ENCODE measurements around the gene FANCI.

The FANCI gene

GRCh38 chr15:89208256-89208655 is 35.5 kb upstream of the FANCI start:
- Histone ChIP-seq H3K4me3 (ENCODE audit: low read depth, low read length) (no peak overlapping the region), H3K4me1 (ENCODE audit: control insufficient read depth, insufficient read depth, low read length) (no peaks in the 10 kb centered on the region), H3K27ac (ENCODE audit: extremely low read depth, low read depth, low read length) (no peak overlapping the region), H3K9me3 (ENCODE audit: control insufficient read depth, insufficient read depth, low read depth, low read length) (no peaks in the 10 kb centered on the region), H3K36me3 (ENCODE audit: control insufficient read depth in 2 of 2, insufficient read depth in 1 of 2, low read length in 2 of 2) (no peaks in the 10 kb centered on the region)
- TF ChIP-seq ZNF132 (tag by site-specific recombination; IDR thresholded peaks at IDR 0.05; ENCODE audit: borderline replicate concordance) (no peak), ZNF629 (tag by site-specific recombination; IDR thresholded peaks at IDR 0.05) (no peak), ZNF335 (tag by site-specific recombination; conservative IDR thresholded peaks at IDR 0.05) (no peak), SP2 (tag by site-specific recombination; IDR thresholded peaks at IDR 0.05) (no peak), ZFHX2 (tag by site-specific recombination; conservative IDR thresholded peaks at IDR 0.05) (no peak), ZNF704 (tag by site-specific recombination; IDR thresholded peaks at IDR 0.05) (no peak), ZBTB17 (tag by site-specific recombination; IDR thresholded peaks at IDR 0.05) (no peak), SALL2 (tag by site-specific recombination; IDR thresholded peaks at IDR 0.05; ENCODE audit: borderline replicate concordance) (no peak), ZNF621 (tag by site-specific recombination; IDR thresholded peaks at IDR 0.05) (no peak), ZNF202 (tag by site-specific recombination; IDR thresholded peaks at IDR 0.05; ENCODE audit: borderline replicate concordance) (no peak), ZNF341 (tag by site-specific recombination; IDR thresholded peaks at IDR 0.05; ENCODE audit: low read depth) (no peak), TRIM28 (IDR thresholded peaks at IDR 0.05; ENCODE audit: borderline replicate concordance, low read length) (no peak), ZNF311 (tag by site-specific recombination; IDR thresholded peaks at IDR 0.05; ENCODE audit: borderline replicate concordance) (no peak), ZNF560 (tag by site-specific recombination; IDR thresholded peaks at IDR 0.05; ENCODE audit: borderline replicate concordance) (no peak), ZNF239 (tag by site-specific recombination; IDR thresholded peaks at IDR 0.05) (no peak), HOXD13 (CRISPR knock-in tag; IDR thresholded peaks at IDR 0.05; ENCODE audit: borderline replicate concordance) (no peak), ZBTB1 (tag by site-specific recombination; IDR thresholded peaks at IDR 0.05) (no peak), ZNF707 (tag by site-specific recombination; IDR thresholded peaks at IDR 0.05) (no peak), ZNF23 (tag by site-specific recombination; IDR thresholded peaks at IDR 0.05; ENCODE audit: borderline replicate concordance) (no peak)
- POLR2A ChIA-PET = no interaction called here
- CTCF ChIA-PET = interaction anchor here (1.5 to 2.9 kb wide), 5 partner anchors 12 to 555 kb away, joined by 3 to 64 read pairs (median 11); no protein-coding TSS in a partner anchor

- CTCF ChIA-PET = interaction anchor here (0.6 to 1.9 kb wide), 7 partner anchors 10 to 196 kb away, joined by 3 to 11 read pairs (median 3); partner anchors contain the start of gene FANCI
- H3K4me3 ChIP-seq (ENCODE audit: low read depth, low read length) = no peak overlapping the region
- TF ChIP-seq ZNF202 (tag by site-specific recombination; IDR thresholded peaks at IDR 0.05; ENCODE audit: borderline replicate concordance) = no peak
- TF ChIP-seq ZFHX2 (tag by site-specific recombination; conservative IDR thresholded peaks at IDR 0.05) = no peak
- no peak for TF ChIP-seq ZNF335 (tag by site-specific recombination; conservative IDR thresholded peaks at IDR 0.05)
- no peak for TF ChIP-seq ZSCAN5A (tag by site-specific recombination; IDR thresholded peaks at IDR 0.05)
- TF ChIP-seq ZFP69B (tag by site-specific recombination; IDR thresholded peaks at IDR 0.05) = no peak
- TF ChIP-seq ZNF416 (tag by site-specific recombination; IDR thresholded peaks at IDR 0.05) = no peak
- no peak for TF ChIP-seq ZNF645 (tag by site-specific recombination; IDR thresholded peaks at IDR 0.05)
- no peak for TF ChIP-seq MEIS1 (CRISPR knock-in tag; IDR thresholded peaks at IDR 0.05; ENCODE audit: borderline replicate concordance)
- no peak for TF ChIP-seq ZBTB20 (tag by site-specific recombination; IDR thresholded peaks at IDR 0.05)
- TF ChIP-seq ZNF837 (tag by site-specific recombination; IDR thresholded peaks at IDR 0.05) = no peak
- no peak for TF ChIP-seq KLF10 (tag by site-specific recombination; IDR thresholded peaks at IDR 0.05)
- no peaks in the 10 kb centered on the region for H3K9me3 ChIP-seq (ENCODE audit: control insufficient read depth, insufficient read depth, low read depth, low read length)
- no peak overlapping the region for H3K27ac ChIP-seq (ENCODE audit: extremely low read depth, low read depth, low read length)
- no peaks in the 10 kb centered on the region for H3K4me1 ChIP-seq (ENCODE audit: control insufficient read depth, insufficient read depth, low read length)
- no peaks in the 10 kb centered on the region for H3K36me3 ChIP-seq (ENCODE audit: control insufficient read depth in 2 of 2, insufficient read depth in 1 of 2, low read length in 2 of 2)
- POLR2A ChIA-PET = no interaction called here
These were observed 34.7 kb upstream of the FANCI start for GRCh38 chr15:89209057-89209456.

Data from HEK293 (cell line).